ENCODE data around the gene PRKAG2. TPM values are rescaled to one million over a fixed set of nuclear protein-coding genes. Genes with fewer than 3 reads are reported as not detected.

The PRKAG2 gene
- polyA plus RNA-seq, 1 of the 3 experiments (the other 2 are of a cell fraction): 51.6 TPM

DNA sequence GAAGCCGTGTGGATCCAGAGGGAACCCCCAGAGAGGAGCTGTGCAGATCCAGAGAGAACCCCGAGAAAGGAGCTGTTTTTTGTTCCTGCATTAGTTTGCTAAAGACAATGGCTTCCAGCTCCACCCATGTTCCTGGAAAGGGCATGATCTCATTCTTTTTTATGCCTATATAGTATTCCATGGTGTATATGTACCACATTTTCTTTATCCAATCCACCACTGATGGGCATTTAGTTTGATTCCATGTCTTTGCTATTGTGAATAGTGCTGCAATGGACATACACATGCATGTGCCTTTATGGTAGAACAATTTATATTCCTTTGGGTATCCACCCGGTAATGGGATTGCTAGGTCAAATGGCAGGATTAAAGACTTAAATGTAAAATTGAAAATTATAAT lies 261.9 kb downstream of the PRKAG2 start:
- H3K9me3 ChIP-seq: no peaks in the 10 kb centered on the region
- no peak overlapping the region for H3K4me3 ChIP-seq (ENCODE audit: low read depth in 2 of 2, low read length in 1 of 2)
- TF ChIP-seq, protein P1, sequence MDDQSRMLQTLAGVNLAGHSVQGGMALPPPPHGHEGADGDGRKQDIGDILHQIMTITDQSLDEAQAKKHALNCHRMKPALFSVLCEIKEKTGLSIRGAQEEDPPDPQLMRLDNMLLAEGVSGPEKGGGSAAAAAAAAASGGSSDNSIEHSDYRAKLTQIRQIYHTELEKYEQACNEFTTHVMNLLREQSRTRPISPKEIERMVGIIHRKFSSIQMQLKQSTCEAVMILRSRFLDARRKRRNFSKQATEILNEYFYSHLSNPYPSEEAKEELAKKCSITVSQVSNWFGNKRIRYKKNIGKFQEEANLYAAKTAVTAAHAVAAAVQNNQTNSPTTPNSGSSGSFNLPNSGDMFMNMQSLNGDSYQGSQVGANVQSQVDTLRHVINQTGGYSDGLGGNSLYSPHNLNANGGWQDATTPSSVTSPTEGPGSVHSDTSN (IDR thresholded peaks at IDR 0.05): no peak
- TF ChIP-seq TAF1 (IDR thresholded peaks at IDR 0.05; ENCODE audit: borderline replicate concordance, low read depth, low read length) (no peak), POLR2AphosphoS5 (IDR thresholded peaks at IDR 0.05; ENCODE audit: low read depth, low read length) (no peak), MXI1 (IDR thresholded peaks at IDR 0.05; ENCODE audit: low read depth, low read length) (no peak), CHD2 (IDR thresholded peaks at IDR 0.05; ENCODE audit: low read length, partially characterized antibody) (no peak), SMC3 (IDR thresholded peaks at IDR 0.05; ENCODE audit: low read depth, low read length) (no peak), TCF12 (IDR thresholded peaks at IDR 0.05) (no peak)
- CTCF ChIA-PET: interaction anchor here (0.7 to 1.9 kb wide), 4 partner anchors 15 to 145 kb away, joined by 3 to 7 read pairs (median 3); no protein-coding TSS in a partner anchor
- no peak overlapping the region for H3K27ac ChIP-seq (ENCODE audit: low read depth in 2 of 2, low read length in 1 of 2)
- 96% methylated on average over 3 of the region's 3 CpGs for WGBS (ENCODE audit: low lambda C conversion rate)
- DNase-seq: no peak
- no peak overlapping the region for H3K9ac ChIP-seq
- POLR2A ChIA-PET: interaction anchor here (0.6 kb wide), 1 partner anchor 520 kb away, joined by 5 read pairs; no protein-coding TSS in a partner anchor
- no peak overlapping the region for H2AFZ ChIP-seq (ENCODE audit: low read depth)
- no peaks in the 10 kb centered on the region for H3F3A ChIP-seq (replicated peaks; ENCODE audit: insufficient read depth)
- H3K4me1 ChIP-seq (ENCODE audit: control insufficient read depth in 1 of 2, insufficient read depth in 2 of 2, low read depth in 1 of 2, low read length in 1 of 2): no peaks in the 10 kb centered on the region
- H3K9me2 ChIP-seq: no peaks in the 10 kb centered on the region
- H3K4me2 ChIP-seq: no peak overlapping the region
- peaks cover 18% of the 10 kb centered on the region for H4K20me1 ChIP-seq (ENCODE audit: insufficient read depth)
- peaks cover 83% of the 10 kb centered on the region for H3K79me2 ChIP-seq (ENCODE audit: insufficient read depth)
- H3K36me3 ChIP-seq (replicated peaks in 1 of 2; ENCODE audit: control insufficient read depth in 1 of 2, insufficient read depth in 2 of 2, low read length in 1 of 2): peaks cover 0 to 3% of the 10 kb centered on the region in 2 experiments
- no peaks in the 10 kb centered on the region for H3K27me3 ChIP-seq (ENCODE audit: insufficient read depth)

DNA sequence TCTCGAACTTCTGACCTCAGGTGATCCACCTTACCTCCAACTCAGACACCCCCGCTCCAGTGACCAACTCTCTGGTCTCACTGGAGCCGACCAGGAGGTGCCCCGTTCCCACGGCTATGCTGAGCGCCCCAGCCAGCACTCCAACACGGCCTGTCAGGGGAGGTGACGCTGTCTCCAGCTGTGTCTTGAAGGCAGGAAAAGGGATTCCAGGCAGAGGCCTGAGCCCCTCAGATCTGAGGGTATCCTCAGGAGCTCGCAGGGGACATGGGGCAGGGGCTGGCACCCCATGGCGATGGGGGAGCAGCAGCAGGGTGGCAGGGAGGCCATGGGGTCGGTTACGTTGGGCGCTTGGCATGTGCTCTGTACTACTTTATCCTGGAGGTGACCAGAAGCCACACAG lies 262.9 kb downstream of the PRKAG2 start:
- H3K27ac ChIP-seq (ENCODE audit: low read depth in 2 of 2, low read length in 1 of 2): no peak overlapping the region
- H3K9me3 ChIP-seq: no peaks in the 10 kb centered on the region
- H3K4me1 ChIP-seq (ENCODE audit: control insufficient read depth in 1 of 2, insufficient read depth in 2 of 2, low read depth in 1 of 2, low read length in 1 of 2): no peaks in the 10 kb centered on the region
- H3K4me2 ChIP-seq: no peak overlapping the region
- H3K36me3 ChIP-seq (replicated peaks in 1 of 2; ENCODE audit: control insufficient read depth in 1 of 2, insufficient read depth in 2 of 2, low read length in 1 of 2): peaks cover 0 to 4% of the 10 kb centered on the region in 2 experiments
- H3K9me2 ChIP-seq: no peaks in the 10 kb centered on the region
- H2AFZ ChIP-seq (ENCODE audit: low read depth): no peak overlapping the region
- H3K4me3 ChIP-seq (ENCODE audit: low read depth in 2 of 2, low read length in 1 of 2): no peak overlapping the region
- H3K27me3 ChIP-seq (ENCODE audit: insufficient read depth): no peaks in the 10 kb centered on the region
- peaks cover 18% of the 10 kb centered on the region for H4K20me1 ChIP-seq (ENCODE audit: insufficient read depth)
- CTCF ChIA-PET: interaction anchor here (1.1 to 1.8 kb wide), 2 partner anchors 145 to 169 kb away, joined by 3 to 6 read pairs; no protein-coding TSS in a partner anchor
- POLR2A ChIA-PET: no interaction called here
- 93% methylated on average over 12 of the region's 13 CpGs for WGBS (ENCODE audit: low lambda C conversion rate)
- peaks cover 84% of the 10 kb centered on the region for H3K79me2 ChIP-seq (ENCODE audit: insufficient read depth)
- no peaks in the 10 kb centered on the region for H3F3A ChIP-seq (replicated peaks; ENCODE audit: insufficient read depth)
- no peak overlapping the region for H3K9ac ChIP-seq
- no peak for TF ChIP-seq ELF1 (IDR thresholded peaks at IDR 0.05)
- TF ChIP-seq MXI1 (IDR thresholded peaks at IDR 0.05; ENCODE audit: low read depth, low read length): no peak
- TF ChIP-seq, protein P2, sequence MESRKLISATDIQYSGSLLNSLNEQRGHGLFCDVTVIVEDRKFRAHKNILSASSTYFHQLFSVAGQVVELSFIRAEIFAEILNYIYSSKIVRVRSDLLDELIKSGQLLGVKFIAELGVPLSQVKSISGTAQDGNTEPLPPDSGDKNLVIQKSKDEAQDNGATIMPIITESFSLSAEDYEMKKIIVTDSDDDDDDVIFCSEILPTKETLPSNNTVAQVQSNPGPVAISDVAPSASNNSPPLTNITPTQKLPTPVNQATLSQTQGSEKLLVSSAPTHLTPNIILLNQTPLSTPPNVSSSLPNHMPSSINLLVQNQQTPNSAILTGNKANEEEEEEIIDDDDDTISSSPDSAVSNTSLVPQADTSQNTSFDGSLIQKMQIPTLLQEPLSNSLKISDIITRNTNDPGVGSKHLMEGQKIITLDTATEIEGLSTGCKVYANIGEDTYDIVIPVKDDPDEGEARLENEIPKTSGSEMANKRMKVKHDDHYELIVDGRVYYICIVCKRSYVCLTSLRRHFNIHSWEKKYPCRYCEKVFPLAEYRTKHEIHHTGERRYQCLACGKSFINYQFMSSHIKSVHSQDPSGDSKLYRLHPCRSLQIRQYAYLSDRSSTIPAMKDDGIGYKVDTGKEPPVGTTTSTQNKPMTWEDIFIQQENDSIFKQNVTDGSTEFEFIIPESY (IDR thresholded peaks at IDR 0.05; ENCODE audit: borderline replicate concordance, low read depth): no peak
- no peak for TF ChIP-seq TEAD4 (IDR thresholded peaks at IDR 0.05; ENCODE audit: borderline replicate concordance, insufficient read depth)
- DNase-seq: no peak
